ENCODE data around the gene AMTN.
"Not testable (repeated sequence)": the region's sequence is repeated elsewhere in the genome, so short reads cannot be mapped to it uniquely, and the experiment has no call there.

The AMTN gene

GRCh38 chr4:70518269-70518668 is at the start of gene AMTN:
Gene AMTN (plus strand): TSS chr4:70518569. CDS start chr4:70518778, 209 bp downstream.
- H3K9me3 Mint-ChIP-seq, result no peaks in the 10 kb centered on the region
- H3K27ac Mint-ChIP-seq, result no peak within 1 kb of the TSS
- H3K4me1 Mint-ChIP-seq (ENCODE audit: low read depth), result no peaks in the 10 kb centered on the region
- no peaks in the 10 kb centered on the region for H3K36me3 Mint-ChIP-seq (ENCODE audit: low read depth)
- no peak within 1 kb of the TSS for H3K4me3 Mint-ChIP-seq
- H3K27me3 Mint-ChIP-seq, result peaks cover 3% of the 10 kb centered on the region
- DNase-seq, result no peak

DNA sequence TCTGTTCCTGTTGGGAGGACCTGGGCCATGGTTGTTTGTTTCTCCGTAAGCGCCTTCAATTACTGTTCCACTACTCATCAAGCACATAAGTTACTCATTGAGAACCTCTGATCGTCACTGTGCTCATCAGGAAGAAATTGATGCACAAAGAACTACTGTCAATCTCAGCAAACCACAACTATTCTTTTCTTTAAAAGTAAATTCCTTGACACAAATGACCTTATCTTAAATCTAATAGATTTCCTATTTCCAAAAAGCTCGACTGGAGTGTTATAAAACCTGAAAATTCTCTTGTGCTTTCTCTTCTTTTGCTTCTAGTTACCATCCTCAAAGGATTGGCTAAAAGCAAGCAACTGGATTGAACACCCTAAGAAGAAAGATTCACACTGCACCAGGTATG is 46.5 kb upstream of the AMTN start, which contains the start of gene MUC7:
Gene MUC7 (plus strand): TSS at position 301 of the 400 bp plus-strand sequence. CDS start 1,825 bp downstream, outside the sequence.
- no peak within 1 kb of the TSS for H3K27ac Mint-ChIP-seq
- no peaks in the 10 kb centered on the region for H3K4me1 Mint-ChIP-seq (ENCODE audit: low read depth)
- peaks cover 3% of the 10 kb centered on the region for H3K9me3 Mint-ChIP-seq
- no peak within 1 kb of the TSS for H3K4me3 Mint-ChIP-seq
- no peak for DNase-seq
- H3K36me3 Mint-ChIP-seq (ENCODE audit: low read depth), result no peaks in the 10 kb centered on the region
- no peaks in the 10 kb centered on the region for H3K27me3 Mint-ChIP-seq

- peaks cover 3% of the 10 kb centered on the region for H3K9me3 Mint-ChIP-seq
- no peaks in the 10 kb centered on the region for H3K27me3 Mint-ChIP-seq
- H3K36me3 Mint-ChIP-seq (ENCODE audit: low read depth), result no peaks in the 10 kb centered on the region
- H3K27ac Mint-ChIP-seq, result no peak overlapping the region
- DNase-seq, result no peak
- no peak overlapping the region for H3K4me3 Mint-ChIP-seq
- no peaks in the 10 kb centered on the region for H3K4me1 Mint-ChIP-seq (ENCODE audit: low read depth)
Observed at GRCh38 chr4:70473679-70474078, 44.7 kb upstream of the AMTN start.

GRCh38 chr4:70488748-70489147 is 29.6 kb upstream of the AMTN start:
- no peaks in the 10 kb centered on the region for H3K36me3 Mint-ChIP-seq (ENCODE audit: low read depth)
- H3K4me1 Mint-ChIP-seq (ENCODE audit: low read depth), result no peaks in the 10 kb centered on the region
- H3K4me3 Mint-ChIP-seq, result no peak overlapping the region
- H3K9me3 Mint-ChIP-seq, result no peaks in the 10 kb centered on the region
- no peak for DNase-seq
- H3K27ac Mint-ChIP-seq, result no peak overlapping the region
- peaks cover 2% of the 10 kb centered on the region for H3K27me3 Mint-ChIP-seq

DNA sequence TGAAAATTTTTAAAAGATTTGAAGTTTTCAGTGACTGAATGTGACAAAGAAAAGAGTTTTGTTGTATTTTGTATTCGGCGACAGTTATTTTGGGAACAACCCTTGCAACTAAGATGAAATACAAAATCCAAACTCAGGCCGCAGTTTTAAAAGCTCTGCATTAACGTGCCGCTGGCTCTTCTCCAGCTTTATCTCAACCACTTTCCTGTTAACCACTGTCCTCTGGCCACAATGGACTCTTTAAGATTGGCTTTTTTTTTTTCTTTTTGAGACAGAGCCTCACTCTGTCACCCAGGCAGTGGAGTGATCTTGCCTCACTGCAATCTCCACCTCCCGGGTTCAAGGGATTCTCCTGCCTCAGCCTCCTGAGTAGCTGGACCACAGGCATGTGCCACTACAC is 22.1 kb upstream of the AMTN start:
- H3K4me3 Mint-ChIP-seq, result no peak overlapping the region
- no peak overlapping the region for H3K27ac Mint-ChIP-seq
- no peaks in the 10 kb centered on the region for H3K27me3 Mint-ChIP-seq
- no peaks in the 10 kb centered on the region for H3K36me3 Mint-ChIP-seq (ENCODE audit: low read depth)
- no peaks in the 10 kb centered on the region for H3K4me1 Mint-ChIP-seq (ENCODE audit: low read depth)
- H3K9me3 Mint-ChIP-seq, result no peaks in the 10 kb centered on the region
- no peak for DNase-seq

GRCh38 chr4:70501838-70502237 is 16.5 kb upstream of the AMTN start:
- H3K27ac Mint-ChIP-seq, result not testable (repeated sequence)

DNA sequence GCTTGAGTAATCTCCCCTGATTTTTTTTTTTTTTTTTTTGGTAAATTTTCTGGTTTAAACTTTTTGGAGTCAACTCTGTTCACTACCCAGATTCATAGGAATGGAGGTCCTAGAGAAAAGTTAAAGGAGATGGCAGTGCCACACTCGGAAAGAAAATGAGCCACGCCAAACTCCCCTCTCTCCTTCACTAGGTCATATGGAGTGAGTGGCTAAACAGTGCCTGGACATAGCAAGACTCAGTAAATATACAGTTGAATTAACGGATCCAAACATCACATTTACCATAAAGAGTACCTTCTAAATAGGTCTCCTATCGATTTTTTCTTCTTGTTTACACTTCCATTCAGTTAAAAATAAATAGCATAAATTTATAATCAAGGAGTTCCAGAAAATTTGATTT is 13.6 kb upstream of the AMTN start:
- H3K27ac Mint-ChIP-seq, result no peak overlapping the region
- H3K4me3 Mint-ChIP-seq, result no peak overlapping the region
- DNase-seq, result no peak

More at GRCh38 chr4:70501838-70502237, 16.5 kb upstream of the AMTN start:
- H3K27me3 Mint-ChIP-seq; H3K36me3 Mint-ChIP-seq (ENCODE audit: low read depth); H3K4me1 Mint-ChIP-seq (ENCODE audit: low read depth); H3K9me3 Mint-ChIP-seq; DNase-seq; H3K4me3 Mint-ChIP-seq: not testable (repeated sequence)

GRCh38 chr4:70505151-70505748 is 13.1 kb upstream of the AMTN start:
- peak; percentile 63 for DNase-seq
- Mint-ChIP-seq H3K27me3 (no peaks in the 10 kb centered on the region), H3K36me3 (ENCODE audit: low read depth) (no peaks in the 10 kb centered on the region), H3K27ac (no peak overlapping the region), H3K9me3 (no peaks in the 10 kb centered on the region), H3K4me1 (ENCODE audit: low read depth) (no peaks in the 10 kb centered on the region), H3K4me3 (no peak overlapping the region)

More for the DNA sequence above, 13.6 kb upstream of the AMTN start:
- Mint-ChIP-seq H3K4me1 (ENCODE audit: low read depth) (no peaks in the 10 kb centered on the region), H3K9me3 (no peaks in the 10 kb centered on the region), H3K36me3 (ENCODE audit: low read depth) (no peaks in the 10 kb centered on the region), H3K27me3 (no peaks in the 10 kb centered on the region)

GRCh38 chr4:70508801-70509200 is 9.6 kb upstream of the AMTN start:
- Mint-ChIP-seq H3K27me3 (peaks cover 7% of the 10 kb centered on the region), H3K36me3 (ENCODE audit: low read depth) (no peaks in the 10 kb centered on the region), H3K27ac (no peak overlapping the region), H3K9me3 (no peaks in the 10 kb centered on the region), H3K4me3 (no peak overlapping the region), H3K4me1 (ENCODE audit: low read depth) (no peaks in the 10 kb centered on the region)
- DNase-seq, result no peak

GRCh38 chr4:70511365-70511764 is 7.0 kb upstream of the AMTN start:
- Mint-ChIP-seq H3K36me3 (ENCODE audit: low read depth) (no peaks in the 10 kb centered on the region), H3K27me3 (peaks cover 7% of the 10 kb centered on the region), H3K9me3 (no peaks in the 10 kb centered on the region), H3K27ac (no peak overlapping the region), H3K4me3 (no peak overlapping the region), H3K4me1 (ENCODE audit: low read depth) (no peaks in the 10 kb centered on the region)
- no peak for DNase-seq

DNA sequence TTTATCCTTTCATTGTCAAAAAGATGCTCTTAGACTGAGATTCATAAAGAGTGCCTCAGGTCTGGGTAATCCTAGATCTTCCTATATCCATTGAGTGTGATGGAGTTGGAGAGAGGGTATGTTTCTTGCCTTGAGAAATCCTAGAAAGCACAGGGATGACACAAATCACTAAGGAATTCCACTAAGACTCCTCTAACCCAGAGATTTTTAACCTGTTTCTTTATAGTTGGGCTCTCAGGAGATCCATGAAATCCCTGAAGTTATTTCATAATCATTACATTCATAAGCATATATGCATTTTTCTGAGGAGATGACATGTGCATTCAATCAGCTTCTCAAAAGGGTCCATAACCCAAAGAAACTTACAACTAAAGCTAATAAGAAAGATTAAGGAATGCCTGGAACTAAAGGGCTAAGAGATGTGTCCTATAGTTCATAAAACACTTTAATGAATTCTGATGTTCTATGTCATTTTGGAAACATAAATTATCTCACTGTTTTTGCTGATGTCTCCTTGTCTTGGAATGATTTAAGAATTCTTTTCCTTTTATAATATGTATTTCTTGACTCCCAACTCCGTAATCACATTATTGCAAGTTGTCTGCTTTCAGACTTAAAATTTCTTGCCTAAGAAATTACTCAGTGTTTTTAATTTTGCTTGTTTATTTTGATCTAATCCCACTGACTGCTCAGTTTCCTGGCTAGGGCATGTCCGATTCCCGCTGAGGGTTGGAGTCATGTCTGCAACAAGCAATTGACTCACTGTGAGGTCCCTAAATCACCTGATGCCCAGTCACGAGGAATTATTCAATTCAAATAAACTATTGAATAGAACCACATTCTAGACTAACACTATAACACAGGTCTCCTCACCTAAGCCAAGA is 2.8 kb upstream of the AMTN start:
- no peaks in the 10 kb centered on the region for H3K36me3 Mint-ChIP-seq (ENCODE audit: low read depth)
- H3K27ac Mint-ChIP-seq, result no peak overlapping the region
- no peaks in the 10 kb centered on the region for H3K4me1 Mint-ChIP-seq (ENCODE audit: low read depth)
- DNase-seq, result no peak
- no peaks in the 10 kb centered on the region for H3K9me3 Mint-ChIP-seq
- no peak overlapping the region for H3K4me3 Mint-ChIP-seq
- peaks cover 7% of the 10 kb centered on the region for H3K27me3 Mint-ChIP-seq

DNA sequence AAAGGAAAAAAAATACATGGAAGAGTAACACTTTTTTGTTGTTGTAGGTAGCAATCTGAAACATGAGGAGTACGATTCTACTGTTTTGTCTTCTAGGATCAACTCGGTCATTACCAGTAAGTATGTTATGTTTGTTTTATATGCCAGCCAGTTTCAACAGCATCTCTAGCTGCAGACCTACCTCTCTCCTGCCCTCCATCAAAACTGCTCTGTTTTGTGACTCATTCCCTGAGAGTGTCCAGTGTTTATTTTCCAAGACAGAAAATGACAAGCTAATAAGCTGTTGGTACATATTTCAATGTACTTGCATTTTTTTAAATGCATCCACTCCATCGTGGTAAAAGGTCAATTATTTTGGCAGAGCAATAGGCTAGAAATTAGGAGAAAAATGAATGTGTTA is 347 bp downstream of the AMTN start:
- Mint-ChIP-seq H3K36me3 (ENCODE audit: low read depth) (no peaks in the 10 kb centered on the region), H3K27ac (no peak overlapping the region), H3K4me1 (ENCODE audit: low read depth) (no peaks in the 10 kb centered on the region), H3K9me3 (no peaks in the 10 kb centered on the region), H3K4me3 (no peak overlapping the region), H3K27me3 (no peaks in the 10 kb centered on the region)
- DNase-seq, result no peak

DNA sequence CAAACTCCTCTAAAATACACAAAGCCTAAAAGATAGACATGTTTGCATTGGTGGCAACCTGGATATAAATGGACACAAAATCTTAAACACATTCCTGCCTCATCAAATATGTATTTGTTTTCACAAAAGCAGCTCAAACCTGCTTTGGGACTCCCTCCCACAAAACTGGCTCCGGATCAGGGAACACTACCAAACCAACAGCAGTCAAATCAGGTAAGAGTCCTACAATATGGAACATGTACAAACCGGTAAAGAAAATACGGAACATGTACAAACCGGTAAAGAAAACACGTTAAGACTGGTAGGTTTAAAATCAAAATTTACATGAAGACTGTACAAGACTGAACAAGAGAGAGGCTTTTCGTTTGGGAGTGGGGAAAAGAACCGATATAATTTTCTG is 4.3 kb downstream of the AMTN start:
- no peak for DNase-seq
- Mint-ChIP-seq H3K4me3 (no peak overlapping the region), H3K36me3 (ENCODE audit: low read depth) (no peaks in the 10 kb centered on the region), H3K27ac (no peak overlapping the region), H3K4me1 (ENCODE audit: low read depth) (no peaks in the 10 kb centered on the region), H3K9me3 (no peaks in the 10 kb centered on the region), H3K27me3 (peaks cover 10% of the 10 kb centered on the region)

GRCh38 chr4:70530997-70531396 is 12.6 kb downstream of the AMTN start:
- H3K27ac Mint-ChIP-seq, result no peak overlapping the region
- H3K4me1 Mint-ChIP-seq (ENCODE audit: low read depth), result no peaks in the 10 kb centered on the region
- H3K4me3 Mint-ChIP-seq, result no peak overlapping the region
- H3K36me3 Mint-ChIP-seq (ENCODE audit: low read depth), result no peaks in the 10 kb centered on the region
- peaks cover 25% of the 10 kb centered on the region for H3K27me3 Mint-ChIP-seq
- no peaks in the 10 kb centered on the region for H3K9me3 Mint-ChIP-seq
- DNase-seq, result no peak

GRCh38 chr4:70531981-70532380 is 13.6 kb downstream of the AMTN start:
- no peaks in the 10 kb centered on the region for H3K36me3 Mint-ChIP-seq (ENCODE audit: low read depth)
- H3K9me3 Mint-ChIP-seq, result no peaks in the 10 kb centered on the region

More at GRCh38 chr4:70531981-70532380, 13.6 kb downstream of the AMTN start:
- Mint-ChIP-seq H3K4me3 (no peak overlapping the region), H3K4me1 (ENCODE audit: low read depth) (no peaks in the 10 kb centered on the region), H3K27ac (no peak overlapping the region), H3K27me3 (peaks cover 19% of the 10 kb centered on the region)
- DNase-seq, result no peak

Measured in activated T-cell treated with anti-CD3 and anti-CD28 coated beads, Interleukin-2, amount 50 U/mL, for 24 hours (primary cell).